CD14-positive monocyte (primary cell): ENCODE data around the gene TDRD7. TPM values are rescaled to one million over a fixed set of nuclear protein-coding genes. Genes with fewer than 3 reads are reported as not detected.

Experiments
- DNase-seq, 3 donors: peaks; one replicate each; pipeline ENCODE4 v3.0.0-alpha.2; 2011 to 2022
- H2AFZ ChIP-seq: 2 replicates; pipeline ENCODE4 v1.6.0; 2012; ENCODE audit warnings: mild to moderate bottlenecking, low read depth, low read length, inconsistent platforms; ENCODE audit not compliant: insufficient read depth, poor library complexity, severe bottlenecking
- H3K27ac ChIP-seq, 2 donors: 1 replicate in 1 of 2; 2 replicates in 1 of 2; pipeline ENCODE4 v1.5.1; 2012 to 2013; ENCODE audit warnings: low read length in 2 of 2, control low read depth in 1 of 2, inconsistent platforms in 1 of 2, low read depth in 1 of 2, mild to moderate bottlenecking in 1 of 2
- H3K27me3 ChIP-seq, 2 donors: one replicate each; pipeline versions ENCODE4 v1.6.0 to v1.6.1; 2011 to 2013; ENCODE audit warnings: low read length in 2 of 2; ENCODE audit not compliant: control insufficient read depth in 2 of 2, insufficient read depth in 2 of 2
- H3K36me3 ChIP-seq, 2 donors: replicated peaks in 1 of 2; 1 replicate in 1 of 2; 2 replicates in 1 of 2; pipeline versions ENCODE4 v1.5.1 to v1.6.1; 2012 to 2013; ENCODE audit warnings: low read length in 2 of 2, control low read depth in 1 of 2, inconsistent platforms in 1 of 2, mild to moderate bottlenecking in 1 of 2; ENCODE audit not compliant: insufficient read depth in 2 of 2, control insufficient read depth in 1 of 2
- H3K4me1 ChIP-seq, 2 donors: 1 replicate in 1 of 2; 2 replicates in 1 of 2; pipeline versions ENCODE4 v1.5.1 to v1.6.1; 2012 to 2013; ENCODE audit warnings: low read length in 2 of 2, control low read depth in 1 of 2, inconsistent platforms in 1 of 2, mild to moderate bottlenecking in 1 of 2, moderate library complexity in 1 of 2; ENCODE audit not compliant: insufficient read depth in 2 of 2, control insufficient read depth in 1 of 2
- H3K4me2 ChIP-seq: replicated peaks from 2 replicates; pipeline ENCODE3; 2012; ENCODE audit warnings: low read length, moderate library complexity, mild to moderate bottlenecking; ENCODE audit not compliant: poor library complexity, severe bottlenecking; ENCODE audit errors: extremely low read depth
- H3K4me3 ChIP-seq, 3 experiments: fragments of 200-600 bp in 1 of 3; sonication (generic) in 1 of 3; replicated peaks in 1 of 3; 1 replicate in 2 of 3; 2 replicates in 1 of 3; pipeline ENCODE4 v1.5.1; 2011 to 2013; ENCODE audit warnings: low read length in 3 of 3, mild to moderate bottlenecking in 3 of 3, control low read depth in 2 of 3, low read depth in 2 of 3, inconsistent platforms in 1 of 3, moderate library complexity in 1 of 3
- H3K79me2 ChIP-seq: 2 replicates; pipeline ENCODE4 v1.6.0; 2012; ENCODE audit warnings: mild to moderate bottlenecking, control low read depth, inconsistent platforms, low read length, moderate library complexity; ENCODE audit not compliant: insufficient read depth
- H3K9ac ChIP-seq: 2 replicates; pipeline ENCODE4 v1.6.0; 2017; ENCODE audit warnings: low read length, mild to moderate bottlenecking; ENCODE audit not compliant: insufficient read depth, poor library complexity, severe bottlenecking
- H3K9me3 ChIP-seq, 2 donors: replicated peaks in 1 of 2; 1 replicate in 1 of 2; 2 replicates in 1 of 2; pipeline versions ENCODE4 v1.5.1 to v1.6.1; 2012 to 2013; ENCODE audit warnings: low read length in 2 of 2, control low read depth in 1 of 2; ENCODE audit not compliant: control insufficient read depth in 1 of 2, insufficient read depth in 1 of 2
- H4K20me1 ChIP-seq: 2 replicates; pipeline ENCODE4 v1.6.0; 2012; ENCODE audit warnings: mild to moderate bottlenecking, low read length, control low read depth, moderate library complexity; ENCODE audit not compliant: insufficient read depth
- H3K27ac Mint-ChIP-seq, 7 donors: one replicate each; pipeline ENCODE4 v1.8.0; 2020; ENCODE audit warnings: mild to moderate bottlenecking in 7 of 7, mixed read lengths in 7 of 7, moderate library complexity in 6 of 7, inconsistent platforms in 2 of 7
- H3K27me3 Mint-ChIP-seq, 3 donors: one replicate each; pipeline ENCODE4 v1.8.0; 2021 to 2022; ENCODE audit warnings: low read depth in 3 of 3, mild to moderate bottlenecking in 3 of 3, mixed read lengths in 3 of 3, moderate library complexity in 3 of 3, inconsistent platforms in 1 of 3
- H3K36me3 Mint-ChIP-seq, 2 donors: one replicate each; pipeline ENCODE4 v1.8.0; 2020; ENCODE audit warnings: mixed read lengths in 2 of 2, inconsistent platforms in 1 of 2, mild to moderate bottlenecking in 1 of 2
- H3K4me1 Mint-ChIP-seq: one replicate; pipeline ENCODE4 v1.8.0; 2020; ENCODE audit warnings: mild to moderate bottlenecking, mixed read lengths
- H3K4me3 Mint-ChIP-seq, 2 donors: one replicate each; pipeline ENCODE4 v1.8.0; 2020; ENCODE audit warnings: mild to moderate bottlenecking in 2 of 2, mixed read lengths in 2 of 2, moderate library complexity in 1 of 2
- H3K9me3 Mint-ChIP-seq, 7 donors: one replicate each; pipeline ENCODE4 v1.8.0; 2020 to 2022; ENCODE audit warnings: mixed read lengths in 7 of 7, mild to moderate bottlenecking in 6 of 7, moderate library complexity in 6 of 7, inconsistent platforms in 2 of 7
- CTCF ChIP-seq: fragments of 200-600 bp; IDR thresholded peaks from one replicate; pipeline ENCODE4 v1.8.0; 2022; ENCODE audit warnings: antibody characterized with exemption, mild to moderate bottlenecking
- WGBS: methylation state at CpG from one replicate; pipeline ENCODE4 v1.1.5; 2013; ENCODE audit warnings: missing lambda C conversion rate; ENCODE audit not compliant: insufficient coverage; 5-methylcytosine and 5-hydroxymethylcytosine counted together
- intact Hi-C, 2 donors: fragments of 100-400 bp; cut with micrococcal nuclease; formaldehyde crosslinking; loops; one replicate each; pipeline versions ENCODE4 v1.15.0 to v1.15.1; 2023
- polyA plus RNA-seq, 3 donors: library from polyadenylated mRNA; depleted of rRNA in 1 of 3; unstranded in 2 of 3; stranded (reverse) in 1 of 3; fragments of 300-500 nt in 2 of 3; fragments of >200 nt in 1 of 3; fragmentation: Illumina TruSeq in 2 of 3; gene quantifications; 1 replicate in 2 of 3; 2 replicates in 1 of 3; pipeline ENCODE4 v1.2.3, GENCODE V29; 2012 to 2021

The TDRD7 gene
- polyA plus RNA-seq, 3 donors: 8.1 to 12.0 (median 11.1) TPM

GRCh38 chr9:97528529-97529230, 116.8 kb downstream of the TDRD7 start:
- Mint-ChIP-seq H3K4me3 (no peak overlapping the region), H3K9me3 (peaks cover 0 to 4% (median 0%) of the 10 kb centered on the region in 7 donors), H3K36me3 (no peaks in the 10 kb centered on the region), H3K27ac (no peak overlapping the region), H3K4me1 (peaks cover 2% of the 10 kb centered on the region), H3K27me3 (peaks cover 1 to 4% (median 3%) of the 10 kb centered on the region in 3 donors)
- Histone ChIP-seq H3K4me1 (no peaks in the 10 kb centered on the region), H3K27ac (no peak overlapping the region), H3K27me3 (no peaks in the 10 kb centered on the region), H3K9ac (no peak overlapping the region), H3K4me3 (no peak overlapping the region), H3K9me3 (no peaks in the 10 kb centered on the region), H3K79me2 (no peaks in the 10 kb centered on the region), H3K4me2 (no peak overlapping the region), H2AFZ (no peak overlapping the region), H4K20me1 (no peaks in the 10 kb centered on the region), H3K36me3 (no peaks in the 10 kb centered on the region)
- no peak for TF ChIP-seq CTCF
- DNase-seq: no peak
- intact Hi-C loops: no loop called here
- 93% methylated on average over 6 of the region's 8 CpGs for WGBS

- peaks cover 1 to 3% (median 3%) of the 10 kb centered on the region in 3 donors for H3K27me3 Mint-ChIP-seq
- WGBS: 77% methylated on average over 7 of the region's 11 CpGs
- peak overlapping the region in 1 of 7 donors; percentile 2 for H3K27ac Mint-ChIP-seq
These were observed 117.6 kb downstream of the TDRD7 start for GRCh38 chr9:97529363-97530076.

More at GRCh38 chr9:97529363-97530076, 117.6 kb downstream of the TDRD7 start:
- Histone ChIP-seq H3K9me3 (no peaks in the 10 kb centered on the region), H3K27me3 (no peaks in the 10 kb centered on the region), H4K20me1 (no peaks in the 10 kb centered on the region), H3K9ac (no peak overlapping the region), H3K4me2 (no peak overlapping the region), H3K36me3 (no peaks in the 10 kb centered on the region), H3K4me3 (no peak overlapping the region), H3K27ac (no peak overlapping the region), H3K79me2 (no peaks in the 10 kb centered on the region), H3K4me1 (no peaks in the 10 kb centered on the region), H2AFZ (no peak overlapping the region)
- no peak for TF ChIP-seq CTCF
- H3K9me3 Mint-ChIP-seq: peaks cover 0 to 5% (median 3%) of the 10 kb centered on the region in 7 donors
- no peak overlapping the region for H3K4me3 Mint-ChIP-seq
- peaks cover 2% of the 10 kb centered on the region for H3K4me1 Mint-ChIP-seq
- no peak for DNase-seq
- intact Hi-C loops: no loop called here
- no peaks in the 10 kb centered on the region for H3K36me3 Mint-ChIP-seq
